SIG-M5 (cell line): ENCODE measurements around the gene TCAIM.
"Not testable (repeated sequence)": the region's sequence is repeated elsewhere in the genome, so short reads cannot be mapped to it uniquely, and the experiment has no call there.

Source experiments
- DNase-seq: peaks from one replicate; lab custom pipeline; 2025; lab: John Stamatoyannopoulos, UW

TCAIM gene

GRCh38 chr3:44343421-44343820, 4.9 kb downstream of the TCAIM start:
- no peak for DNase-seq

- not testable (repeated sequence) for DNase-seq
Measured at GRCh38 chr3:44346590-44346989, 8.0 kb downstream of the TCAIM start.

DNA sequence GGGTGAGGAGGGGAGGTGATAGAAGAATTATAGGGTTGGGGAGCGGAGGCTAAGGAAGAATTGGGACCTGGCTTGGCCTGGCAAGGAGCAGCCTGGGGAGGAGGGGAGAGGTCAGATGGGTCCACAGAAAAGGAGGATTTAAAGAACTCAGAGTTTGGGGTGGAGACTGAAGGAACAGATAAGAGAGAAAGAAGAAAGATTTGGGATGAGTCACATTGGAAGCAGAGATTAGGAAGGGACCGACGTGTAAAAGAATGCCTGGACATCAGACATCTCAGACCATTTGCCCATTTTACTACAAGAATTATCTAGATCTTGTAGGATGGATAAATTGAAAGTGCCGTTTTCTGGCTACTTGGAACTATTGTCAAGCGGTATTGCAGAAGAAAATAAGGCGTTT, 10.4 kb downstream of the TCAIM start:
- no peak for DNase-seq

- no peak for DNase-seq
Measured at GRCh38 chr3:44353355-44353924, 14.9 kb downstream of the TCAIM start.

DNA sequence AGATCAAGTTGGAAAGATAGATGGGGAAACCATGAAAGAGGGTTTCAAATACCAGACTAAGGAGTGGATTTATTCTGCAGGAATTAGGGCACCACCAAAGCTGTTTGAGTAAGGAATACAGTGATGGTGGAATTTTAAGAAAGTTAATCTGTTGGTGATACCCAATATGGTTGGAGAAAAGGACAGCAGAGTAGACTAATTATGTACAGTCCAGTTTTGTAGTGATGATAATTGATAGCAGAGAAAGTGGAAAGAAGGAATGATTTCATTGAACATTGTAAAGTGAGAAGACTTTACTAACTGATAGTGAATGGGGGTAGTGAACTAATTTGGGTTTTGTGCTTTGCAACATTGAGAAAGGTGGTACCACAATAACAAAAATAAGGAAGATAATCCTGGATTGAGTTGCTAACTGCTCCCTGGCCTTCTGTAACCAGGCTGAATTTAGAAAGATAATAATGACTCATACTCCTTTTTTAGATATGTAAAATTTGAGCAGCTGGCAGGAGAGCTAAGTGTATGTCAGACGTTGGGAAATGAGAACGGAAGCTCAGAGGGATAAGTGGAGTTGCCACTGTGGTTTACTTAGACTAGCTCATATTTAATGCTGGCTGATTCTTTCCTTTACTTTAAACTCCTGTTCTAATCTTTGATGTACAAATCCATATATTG, 16.9 kb downstream of the TCAIM start:
- peak; percentile 89 for DNase-seq

- no peak for DNase-seq
Measured at GRCh38 chr3:44359146-44359751, 20.7 kb downstream of the TCAIM start.

DNA sequence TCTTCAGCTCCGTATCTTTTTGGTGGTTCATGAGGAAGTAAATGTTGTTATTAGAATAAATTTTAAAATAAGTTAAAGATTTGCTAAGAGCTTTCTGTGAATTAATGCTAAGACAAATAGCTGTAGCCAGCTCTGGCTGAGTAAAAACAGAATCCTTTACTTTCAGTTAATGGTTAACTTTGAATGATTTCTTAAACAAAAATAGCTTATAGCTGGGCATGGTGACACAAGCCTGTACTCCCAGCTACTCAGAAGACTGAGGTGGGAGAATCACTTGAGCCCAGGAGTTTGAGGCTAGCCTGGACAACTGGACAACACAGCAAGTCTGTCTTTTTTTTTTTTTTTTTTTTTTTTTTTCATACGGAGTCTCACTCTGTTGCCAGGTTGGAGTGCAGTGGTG, 25.0 kb downstream of the TCAIM start:
- DNase-seq: no peak

DNA sequence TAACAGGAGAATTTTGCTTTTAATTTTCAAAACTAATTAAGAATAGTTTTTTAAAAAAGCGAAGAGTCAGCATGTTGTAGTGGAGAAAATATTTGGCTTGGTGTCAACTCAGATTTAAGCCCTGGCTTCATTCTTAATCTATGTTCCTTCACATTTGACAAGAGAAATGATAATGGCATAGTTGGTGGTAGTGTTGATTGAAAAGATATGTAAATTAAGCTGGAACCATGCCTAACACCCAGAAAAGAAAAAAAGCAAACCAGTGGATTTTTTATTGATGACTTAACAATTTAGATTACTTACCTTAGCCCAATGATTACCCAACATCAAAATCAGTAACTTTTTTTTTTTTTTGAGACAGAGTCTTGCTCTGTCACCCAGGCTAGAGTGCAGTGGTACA, 27.4 kb downstream of the TCAIM start:
- DNase-seq: no peak

GRCh38 chr3:44375450-44375849, 36.9 kb downstream of the TCAIM start:
- no peak for DNase-seq

DNA sequence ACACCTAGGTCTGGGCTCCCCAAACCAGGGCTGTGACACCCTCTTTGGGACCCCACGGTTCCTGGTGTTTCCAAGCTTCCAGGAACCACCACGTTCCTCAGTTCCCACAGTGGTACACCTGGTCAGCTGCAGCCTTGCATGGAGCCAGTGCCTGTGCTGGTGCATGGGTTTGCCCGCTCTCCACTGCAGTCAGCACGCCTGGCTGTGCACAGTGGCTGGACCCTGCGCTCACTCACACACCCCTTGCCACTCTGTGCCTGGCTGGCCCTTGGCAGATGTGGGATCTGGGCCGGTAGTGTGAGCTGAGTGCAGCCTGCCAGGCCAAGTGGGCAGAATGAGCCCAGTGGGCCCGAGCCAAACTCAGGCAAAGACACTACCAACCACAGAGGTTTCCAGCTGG, 48.8 kb downstream of the TCAIM start:
- no peak for DNase-seq

DNA sequence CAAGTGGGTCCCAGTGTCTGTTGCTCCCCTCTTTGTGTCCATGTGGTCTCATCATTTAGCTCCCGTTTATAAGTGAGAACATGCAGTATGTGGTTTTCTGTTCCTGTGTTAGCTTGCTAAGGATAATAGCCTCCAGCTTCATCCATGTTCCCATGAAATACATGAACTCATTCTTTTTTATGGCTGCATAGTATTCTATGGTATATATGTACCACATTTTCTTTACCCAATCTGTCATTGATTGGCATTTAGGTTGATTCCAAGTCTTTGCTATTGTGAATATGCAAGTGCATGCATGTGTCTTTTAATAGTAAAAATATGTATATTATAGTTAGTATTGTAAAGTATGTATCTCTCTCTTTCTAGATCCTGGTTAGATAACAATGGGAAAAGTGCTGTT, 53.9 kb downstream of the TCAIM start:
- DNase-seq: no peak

- no peak for DNase-seq
Measured at GRCh38 chr3:44395714-44396113, 57.1 kb downstream of the TCAIM start.

GRCh38 chr3:44396200-44397171, 57.9 kb downstream of the TCAIM start:
- no peak for DNase-seq

- DNase-seq: not testable (repeated sequence)
Measured at GRCh38 chr3:44398271-44398670, 59.7 kb downstream of the TCAIM start.

DNA sequence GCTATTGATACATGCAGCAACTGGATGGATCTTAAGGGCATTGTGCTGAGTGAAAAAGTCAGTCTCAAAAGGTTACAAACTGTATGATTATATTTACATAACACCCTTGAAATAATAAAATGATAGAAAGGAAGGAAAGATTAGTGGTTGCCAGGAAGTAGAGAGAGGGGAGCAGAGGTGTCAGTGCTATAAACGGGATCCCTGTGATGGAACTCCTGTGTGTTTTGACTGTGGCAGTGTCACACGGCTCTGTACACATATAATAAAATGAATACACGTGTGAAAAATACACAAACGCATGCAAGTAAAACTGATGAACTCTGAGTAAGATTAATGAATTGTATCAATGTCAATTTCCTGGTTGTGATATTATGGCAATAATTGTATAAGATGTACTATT, 60.3 kb downstream of the TCAIM start:
- DNase-seq: no peak

- DNase-seq: no peak
Measured at GRCh38 chr3:44400771-44401170, 62.2 kb downstream of the TCAIM start.

DNA sequence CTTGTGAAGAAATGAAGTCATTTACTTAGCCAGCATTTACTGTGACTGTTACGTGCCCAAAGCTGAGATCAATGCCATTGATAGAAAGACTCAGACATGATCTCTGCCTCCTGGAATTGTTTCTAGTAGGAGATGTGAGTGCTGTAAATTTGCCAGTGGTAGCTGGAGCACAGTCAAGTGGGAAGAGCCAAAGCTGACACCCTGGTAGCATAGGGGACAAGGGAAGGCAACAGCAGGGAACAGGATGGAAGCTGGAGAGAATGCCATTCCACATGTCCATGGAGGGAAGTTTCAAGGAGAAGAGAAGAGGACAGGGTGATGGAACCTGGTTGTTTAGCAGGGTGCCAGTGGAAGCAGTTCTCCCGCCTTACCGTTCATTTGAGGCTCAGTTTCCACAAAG, 64.0 kb downstream of the TCAIM start:
- DNase-seq: no peak

- no peak for DNase-seq
Measured at GRCh38 chr3:44409640-44410410, 71.3 kb downstream of the TCAIM start.

DNA sequence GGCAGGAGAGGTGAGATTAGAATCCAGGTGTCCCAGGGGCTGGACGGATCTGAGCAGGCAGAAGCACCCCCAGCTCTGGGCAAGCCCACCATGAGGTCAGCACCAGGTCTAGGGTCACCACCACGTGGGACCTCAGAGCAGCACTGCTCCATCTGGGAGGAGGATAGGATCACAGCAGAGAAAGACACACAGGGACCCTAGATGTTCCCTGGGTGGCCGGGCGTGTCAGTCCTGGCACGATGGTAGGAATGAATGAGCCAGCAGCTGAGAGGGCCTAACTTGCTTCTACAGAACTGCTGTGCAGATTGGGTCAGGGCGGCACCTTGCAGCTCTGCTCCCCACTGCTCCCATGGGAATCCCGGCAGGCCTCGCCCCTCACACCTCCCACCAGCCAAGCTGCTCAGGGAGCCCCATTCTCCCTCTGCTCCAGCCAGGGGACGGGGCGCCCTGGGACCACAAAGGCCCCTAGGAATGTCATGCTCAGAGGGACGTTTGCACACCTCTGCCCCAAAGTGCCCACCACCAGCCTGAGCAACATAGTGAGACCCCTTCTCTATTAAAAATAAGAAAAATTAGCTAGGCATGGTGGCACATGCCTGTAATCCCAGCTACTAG, 72.6 kb downstream of the TCAIM start:
- DNase-seq: no peak

DNA sequence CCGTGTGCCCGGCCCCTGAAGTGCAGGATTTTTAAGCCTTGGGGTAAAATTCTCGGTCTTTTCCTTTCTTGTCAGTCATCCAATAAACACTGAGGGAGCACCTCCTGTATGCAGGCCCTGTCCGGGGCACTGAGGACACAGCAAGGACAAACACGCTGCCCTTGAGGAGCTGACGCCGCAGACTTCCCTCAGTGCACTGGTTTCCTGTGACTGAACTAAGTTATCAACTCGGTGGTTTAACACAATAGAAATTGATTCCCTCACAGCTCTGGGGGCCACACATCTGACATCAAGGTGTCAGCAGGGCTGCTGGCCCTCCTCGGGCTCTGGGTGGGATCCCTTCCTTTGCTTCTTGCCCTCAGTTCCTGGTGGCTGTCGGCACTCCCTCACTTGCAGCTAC, 73.8 kb downstream of the TCAIM start:
- DNase-seq: no peak

DNA sequence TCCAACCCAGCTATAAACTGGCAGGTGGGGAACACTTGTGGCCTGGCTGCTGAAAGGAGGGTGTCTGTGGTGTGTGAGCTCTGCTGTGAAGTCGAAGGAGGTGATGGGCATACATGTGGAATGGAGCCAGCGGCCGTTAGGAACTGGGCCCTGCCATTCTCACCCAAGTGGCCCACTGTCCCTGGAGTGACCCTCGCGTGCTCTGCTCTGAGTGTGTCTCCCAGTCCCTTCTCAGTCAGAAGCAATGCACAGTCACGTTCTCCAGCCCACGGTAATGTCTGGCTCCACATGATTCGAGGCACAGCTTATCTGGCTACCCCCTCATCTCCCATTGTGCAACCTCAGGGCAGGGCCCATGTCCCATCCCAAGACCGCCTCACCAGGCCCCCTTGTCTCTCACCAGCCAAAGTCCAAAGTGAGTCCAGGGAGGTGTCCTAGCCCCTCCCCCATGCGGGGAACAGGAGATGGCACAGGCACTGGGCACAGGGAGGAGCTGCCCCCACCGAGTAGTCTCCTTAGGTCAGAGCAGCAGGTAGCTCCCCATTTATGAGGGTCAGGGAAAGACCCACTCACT, 76.0 kb downstream of the TCAIM start:
- DNase-seq: no peak
